Measurements from ENCODE around the gene GRIN2D.

- TF ChIP-seq POLR2AphosphoS5 (IDR thresholded peaks at IDR 0.05) = no peak
- TF ChIP-seq, protein P1, sequence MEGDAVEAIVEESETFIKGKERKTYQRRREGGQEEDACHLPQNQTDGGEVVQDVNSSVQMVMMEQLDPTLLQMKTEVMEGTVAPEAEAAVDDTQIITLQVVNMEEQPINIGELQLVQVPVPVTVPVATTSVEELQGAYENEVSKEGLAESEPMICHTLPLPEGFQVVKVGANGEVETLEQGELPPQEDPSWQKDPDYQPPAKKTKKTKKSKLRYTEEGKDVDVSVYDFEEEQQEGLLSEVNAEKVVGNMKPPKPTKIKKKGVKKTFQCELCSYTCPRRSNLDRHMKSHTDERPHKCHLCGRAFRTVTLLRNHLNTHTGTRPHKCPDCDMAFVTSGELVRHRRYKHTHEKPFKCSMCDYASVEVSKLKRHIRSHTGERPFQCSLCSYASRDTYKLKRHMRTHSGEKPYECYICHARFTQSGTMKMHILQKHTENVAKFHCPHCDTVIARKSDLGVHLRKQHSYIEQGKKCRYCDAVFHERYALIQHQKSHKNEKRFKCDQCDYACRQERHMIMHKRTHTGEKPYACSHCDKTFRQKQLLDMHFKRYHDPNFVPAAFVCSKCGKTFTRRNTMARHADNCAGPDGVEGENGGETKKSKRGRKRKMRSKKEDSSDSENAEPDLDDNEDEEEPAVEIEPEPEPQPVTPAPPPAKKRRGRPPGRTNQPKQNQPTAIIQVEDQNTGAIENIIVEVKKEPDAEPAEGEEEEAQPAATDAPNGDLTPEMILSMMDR (IDR thresholded peaks at IDR 0.05; ENCODE audit: poor library complexity, severe bottlenecking) = no peak
- no peak for TF ChIP-seq EZH2 (IDR thresholded peaks at IDR 0.05; ENCODE audit: borderline replicate concordance, insufficient read depth, low read length, poor library complexity, severe bottlenecking)
- TF ChIP-seq MXI1 (conservative IDR thresholded peaks at IDR 0.05; ENCODE audit: poor library complexity, severe bottlenecking) = no peak
- TF ChIP-seq TAF1 (IDR thresholded peaks at IDR 0.05; ENCODE audit: low read depth) = no peak
Measured at GRCh38 chr19:48418317-48419064, 25.0 kb downstream of the GRIN2D start.
